Activated CD4-positive, CD25-positive, alpha-beta regulatory T cell (primary cell): Measurements from ENCODE around the gene CMIP.
"Not testable (repeated sequence)": the region's sequence is repeated elsewhere in the genome, so short reads cannot be mapped to it uniquely, and the experiment has no call there.

Experiments
- DNase-seq, 4 experiments: peaks; one replicate each; lab custom pipeline; 2025; lab: John Stamatoyannopoulos, UW

The CMIP gene

GRCh38 chr16:81421536-81421935 is 23.1 kb upstream of the CMIP start:
- DNase-seq = no peak

DNA sequence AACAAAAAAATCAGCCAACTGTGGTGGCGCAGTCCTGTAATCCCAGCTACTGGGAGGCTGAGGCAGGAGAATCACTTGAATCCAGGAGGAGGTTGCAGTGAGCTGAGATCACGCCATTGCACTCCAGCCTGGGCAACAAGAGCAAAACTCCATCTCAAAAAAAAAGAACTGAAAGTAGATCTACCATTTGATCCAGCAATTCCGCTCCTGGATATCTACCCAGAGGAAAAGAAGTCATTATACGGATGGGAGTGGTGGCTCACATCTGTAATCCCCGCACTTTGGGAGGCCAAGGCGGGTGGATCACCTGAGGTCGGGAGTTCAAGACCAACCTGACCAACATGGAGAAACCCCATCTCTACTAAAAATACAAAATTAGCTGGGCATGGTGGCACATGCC is 22.5 kb upstream of the CMIP start:
- not testable (repeated sequence) for DNase-seq

DNA sequence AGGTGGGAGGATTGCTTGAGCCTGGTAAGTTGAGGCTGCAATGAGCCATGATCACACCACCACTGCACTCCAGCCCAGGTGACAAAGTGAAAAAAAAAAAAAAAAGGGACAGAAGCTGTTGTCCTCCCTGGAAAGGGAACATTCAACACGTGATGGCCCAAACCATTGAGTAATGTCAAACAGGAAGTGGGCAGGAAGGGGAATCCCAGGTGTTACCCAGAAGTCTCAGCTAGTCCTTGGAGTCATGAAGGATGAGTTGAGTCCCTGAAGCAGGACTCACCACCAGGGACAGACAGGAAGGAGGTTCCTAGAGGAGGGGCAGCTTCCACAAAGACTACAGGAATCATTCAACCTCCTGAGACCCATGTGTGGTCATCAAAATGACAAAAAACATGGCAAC is 19.8 kb upstream of the CMIP start:
- no peak for DNase-seq

DNA sequence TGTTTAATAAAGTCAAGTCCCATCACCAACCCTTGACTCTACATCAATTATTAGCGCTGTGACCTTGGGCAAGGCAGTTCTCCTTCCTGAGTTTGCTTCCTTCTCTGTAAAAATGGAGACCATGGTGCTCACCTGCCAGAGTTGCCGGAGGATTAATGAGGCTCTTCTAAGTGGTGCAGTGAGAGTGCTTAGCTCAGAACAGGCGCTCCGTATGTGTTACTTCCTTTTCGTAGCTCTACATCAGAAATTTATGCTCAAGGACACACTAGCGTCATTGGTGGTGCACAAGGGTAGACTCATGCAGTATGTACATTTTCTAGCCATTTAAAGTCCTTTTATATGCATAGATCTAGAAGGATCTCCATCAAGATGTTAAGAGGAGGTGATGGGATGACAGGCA is 17.4 kb upstream of the CMIP start:
- DNase-seq = no peak

GRCh38 chr16:81429045-81429521 is 15.5 kb upstream of the CMIP start:
- DNase-seq = no peak

GRCh38 chr16:81431554-81432353 is 12.9 kb upstream of the CMIP start:
- no peak for DNase-seq

DNA sequence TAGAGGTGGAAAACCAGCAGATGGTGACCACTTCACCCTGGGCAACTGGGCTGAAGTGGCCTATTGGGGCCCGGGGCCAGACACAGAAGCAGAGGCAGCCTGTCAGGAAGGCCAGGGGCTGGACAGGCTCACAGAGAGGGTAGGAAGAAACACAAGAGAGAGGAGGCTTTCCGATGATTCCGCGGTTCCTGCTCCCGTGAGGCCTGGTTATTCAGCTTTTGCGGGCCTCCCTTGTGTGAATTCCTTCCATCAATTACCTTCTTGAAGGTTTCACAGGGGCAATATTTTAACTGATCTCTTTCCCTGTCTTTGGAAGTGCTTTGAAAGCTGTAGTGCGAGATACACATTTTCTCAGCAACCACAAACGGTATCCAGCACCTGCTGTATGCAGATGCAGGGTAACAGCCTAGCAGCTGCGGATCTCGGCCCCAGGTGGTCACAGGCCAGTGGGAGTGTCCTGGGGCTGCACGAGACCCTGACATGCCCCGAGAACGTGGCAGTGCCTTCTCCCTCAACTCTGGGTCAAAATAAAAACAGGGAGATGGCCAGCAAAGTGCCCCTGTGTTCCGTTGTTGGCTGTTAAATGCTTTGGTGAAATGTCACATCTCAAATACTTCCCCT is 11.6 kb upstream of the CMIP start:
- no peak for DNase-seq

- no peak for DNase-seq
These were observed 9.5 kb upstream of the CMIP start for GRCh38 chr16:81435103-81435502.

DNA sequence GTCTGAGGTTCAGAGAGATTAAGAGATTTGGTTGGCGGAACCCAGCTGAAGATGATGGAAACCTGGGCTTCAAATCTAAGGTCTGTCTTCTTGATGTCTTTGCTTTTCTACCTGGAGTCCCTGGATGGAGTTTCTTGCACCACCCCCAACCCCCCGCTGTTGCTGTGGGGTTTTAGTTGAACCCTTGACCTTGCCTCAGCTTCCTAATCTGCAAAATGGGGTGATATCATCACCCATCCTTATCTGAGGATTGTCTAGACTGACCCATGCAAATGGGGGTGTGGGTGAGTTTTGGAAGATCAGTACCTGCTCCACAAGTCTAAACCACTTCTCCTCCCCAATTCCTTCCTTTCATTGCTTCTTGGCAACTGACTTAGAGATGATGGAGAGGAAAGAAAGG is 9.0 kb upstream of the CMIP start:
- DNase-seq = no peak

GRCh38 chr16:81436386-81436785 is 8.2 kb upstream of the CMIP start:
- no peak for DNase-seq

DNA sequence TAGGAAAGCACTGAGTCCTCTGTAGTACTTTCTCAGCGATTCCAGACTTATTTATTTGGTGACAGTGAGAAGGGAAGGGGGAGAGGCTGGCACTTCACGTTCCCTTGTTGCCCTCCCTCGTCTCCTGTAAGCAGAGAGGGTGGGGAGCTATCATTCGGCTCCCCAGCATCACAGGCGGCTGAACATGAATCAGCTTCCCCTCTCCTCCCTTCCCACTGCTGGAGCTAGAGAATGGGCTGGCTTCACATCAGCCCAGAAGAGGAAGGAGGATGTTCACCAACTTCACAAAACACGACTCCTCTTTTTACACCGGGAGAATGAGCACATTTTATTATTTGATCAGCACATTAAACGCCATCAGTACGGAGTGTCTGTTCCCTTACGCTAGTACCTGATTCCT is 6.7 kb upstream of the CMIP start:
- DNase-seq = no peak

GRCh38 chr16:81440888-81441761 is 3.5 kb upstream of the CMIP start:
- no peak for DNase-seq

DNA sequence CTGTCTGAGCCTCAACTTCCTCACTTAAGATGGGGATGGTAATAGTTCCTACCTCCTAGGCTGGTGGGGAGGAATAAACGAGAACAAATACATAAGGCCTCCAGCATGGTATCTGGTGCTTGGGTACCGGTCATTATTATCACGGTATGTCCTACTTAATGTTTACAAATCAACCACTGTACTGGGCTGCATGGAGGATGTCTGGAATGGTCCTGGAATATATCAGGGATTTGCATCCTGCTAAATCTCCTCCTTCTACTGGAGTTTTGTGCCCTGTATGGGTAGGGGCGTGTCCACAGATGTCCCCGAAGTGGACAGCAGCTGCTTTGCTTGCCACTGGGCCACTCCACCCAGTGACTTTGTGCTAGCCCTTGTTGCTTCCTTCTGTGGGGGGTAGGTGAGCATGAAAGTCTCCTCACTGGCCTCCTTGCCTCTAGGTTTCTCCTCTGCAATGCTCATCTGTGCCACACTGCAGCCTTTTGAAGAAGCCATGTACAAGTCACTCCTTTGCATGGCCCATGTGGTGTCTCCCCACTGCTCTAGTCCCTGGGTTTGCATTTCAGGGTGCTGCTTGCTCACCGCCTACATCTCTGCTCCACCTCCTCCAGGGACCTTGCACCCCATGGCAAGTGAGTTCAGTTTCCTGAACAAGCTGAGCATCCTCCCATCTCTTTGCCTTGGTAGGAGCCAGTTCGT is 2.2 kb upstream of the CMIP start:
- DNase-seq = no peak

DNA sequence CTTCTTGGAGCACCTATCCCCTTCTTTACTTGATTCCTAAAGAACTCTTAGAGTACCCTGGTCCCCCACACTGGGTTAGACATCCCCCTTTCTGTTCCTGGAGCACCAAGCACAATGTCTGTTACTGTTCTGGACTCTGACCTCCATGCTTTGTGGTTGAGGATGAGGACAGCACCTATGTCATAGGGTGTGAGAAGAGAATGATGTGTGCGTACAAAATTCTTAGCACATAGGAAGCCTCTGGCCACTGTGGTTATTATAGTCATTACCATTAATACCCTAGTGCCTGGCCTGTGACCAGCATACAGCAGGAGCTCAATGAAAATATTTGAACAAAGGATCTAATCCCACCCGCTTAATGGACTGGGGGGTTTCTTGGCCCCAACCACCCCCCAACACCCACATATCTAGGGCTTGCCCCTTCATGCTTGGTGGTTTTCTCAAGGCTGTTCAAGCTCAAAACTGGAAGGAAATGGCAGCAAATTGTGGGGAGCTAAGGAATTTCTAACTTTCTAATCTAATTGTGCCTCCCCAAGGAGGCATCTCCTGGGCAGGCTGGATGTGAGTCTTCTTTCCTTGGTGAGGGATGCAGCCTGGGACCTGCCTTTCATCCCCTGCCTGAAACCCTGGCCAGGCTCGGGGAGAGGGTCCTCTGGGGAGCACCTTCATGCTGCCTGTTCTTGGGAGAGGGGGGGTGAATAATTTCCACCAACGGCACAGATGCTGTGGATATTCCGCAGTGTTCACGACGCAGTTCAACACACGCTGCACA is 1.5 kb upstream of the CMIP start:
- no peak for DNase-seq

DNA sequence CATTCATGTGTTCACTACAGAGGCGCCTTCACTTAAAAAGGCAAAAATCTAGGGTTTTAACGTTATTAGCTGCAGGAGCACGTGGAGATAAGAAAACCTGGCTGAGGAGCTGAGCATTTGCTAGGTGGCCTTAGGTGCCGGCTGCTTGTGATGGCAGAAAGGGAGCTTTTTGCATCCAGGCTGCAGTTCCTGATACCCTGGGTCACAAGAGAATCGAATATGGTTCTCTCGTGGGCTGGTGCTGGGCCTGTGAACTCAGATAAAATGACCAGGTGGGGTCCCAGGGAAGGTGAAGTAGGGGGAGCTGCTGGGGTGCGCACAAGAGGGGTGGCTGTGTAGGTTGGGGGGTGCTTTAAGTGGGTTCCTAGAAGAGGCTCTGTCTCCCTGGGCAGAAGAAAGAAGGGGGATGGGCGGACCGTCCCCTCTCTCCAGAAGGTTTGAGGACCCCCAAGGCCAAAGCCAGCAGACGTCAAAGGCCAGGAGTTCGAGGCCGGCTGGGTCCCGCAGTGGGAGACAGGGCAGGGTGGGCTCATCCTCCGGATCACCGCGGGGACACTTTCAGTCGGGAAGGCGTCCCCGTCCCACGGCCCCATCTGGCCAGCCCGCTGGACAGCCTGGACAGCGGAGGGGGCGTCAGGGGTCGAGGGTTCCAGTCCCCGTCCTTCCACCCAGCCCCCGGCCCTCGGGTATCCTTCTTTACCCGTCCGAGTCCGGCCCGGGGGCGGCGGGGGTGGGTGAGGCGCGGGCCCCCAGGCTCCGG is 740 bp upstream of the CMIP start:
- DNase-seq = no peak

GRCh38 chr16:81445143-81445961 is 744 bp downstream of the CMIP start:
- no peak for DNase-seq

- DNase-seq = no peak
These were observed 1.6 kb downstream of the CMIP start for GRCh38 chr16:81445966-81446906.

DNA sequence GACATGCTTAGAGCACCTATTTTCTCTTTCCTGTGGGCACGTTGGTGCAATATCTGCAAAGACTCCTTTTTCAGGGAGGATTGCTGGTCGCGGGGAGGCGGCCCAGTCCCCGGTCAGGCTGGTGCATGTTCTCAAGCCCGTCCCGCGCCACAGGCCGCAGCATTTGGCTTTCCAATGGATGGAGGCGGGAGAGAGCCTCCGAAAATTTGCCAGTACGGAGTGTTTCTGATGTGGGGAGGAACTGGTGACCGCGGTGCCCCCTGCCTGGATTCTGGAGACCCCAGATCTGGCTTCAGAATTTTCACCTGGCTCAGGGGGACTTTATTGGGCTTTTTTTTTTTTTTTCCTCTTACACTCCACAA is 2.3 kb downstream of the CMIP start:
- DNase-seq = no peak
